IMR-90 (cell line): ENCODE data around the gene MS4A12. TPM values are rescaled to one million over a fixed set of nuclear protein-coding genes. Genes with fewer than 3 reads are reported as not detected.

Source experiments
- ATAC-seq: fragments of 200-7000 bp; cut with Tn5 transposase; 2 replicates; pipeline ENCODE4 v1.9.1; 2020; ENCODE audit warnings: low read depth, mild to moderate bottlenecking, moderate library complexity
- BruUV-seq: library from RNA; stranded (reverse); fragments of 400-500 nt; replicated peaks from 2 replicates; lab custom pipeline; 2021; lab: Mats Ljungman, UMichigan
- CTCF ChIA-PET: fragments of 300-600 bp; formaldehyde crosslinking; extraction: SDS; loops from one replicate; lab custom pipeline; 2021; ENCODE audit warnings: antibody characterized with exemption; lab: Yijun Ruan, JAX
- POLR2A ChIA-PET: fragments of 300-600 bp; sonication (Branson Sonifier 250); formaldehyde crosslinking; loops from one replicate; lab custom pipeline; 2022; ENCODE audit warnings: antibody characterized with exemption; ENCODE audit not compliant: unreplicated experiment; lab: Charles Lee
- DNase-seq: peaks from one replicate; pipeline ENCODE4 v3.0.0; 2013
- H2AFZ ChIP-seq: replicated peaks from 2 replicates; pipeline ENCODE3; 2013; ENCODE audit warnings: low read length, mild to moderate bottlenecking; ENCODE audit not compliant: poor library complexity
- H2AK5ac ChIP-seq: 2 replicates; pipeline ENCODE4 v1.6.1; 2013; ENCODE audit warnings: low read depth, low read length, inconsistent platforms
- H2AK9ac ChIP-seq: replicated peaks from 2 replicates; pipeline ENCODE3; 2013; ENCODE audit warnings: mild to moderate bottlenecking, low read depth, low read length, moderate library complexity; ENCODE audit not compliant: poor library complexity
- H2BK120ac ChIP-seq: 2 replicates; pipeline ENCODE4 v1.6.1; 2013; ENCODE audit warnings: low read depth, low read length, inconsistent platforms
- H2BK15ac ChIP-seq: 3 replicates; pipeline ENCODE4 v1.6.1; 2013; ENCODE audit warnings: low read depth, low read length, inconsistent platforms
- H2BK20ac ChIP-seq: 2 replicates; pipeline ENCODE4 v1.6.1; 2013; ENCODE audit warnings: low read depth, mild to moderate bottlenecking, inconsistent platforms, low read length, moderate library complexity
- H2BK5ac ChIP-seq: 2 replicates; pipeline ENCODE4 v1.6.1; 2013; ENCODE audit warnings: mild to moderate bottlenecking, low read depth, low read length, inconsistent platforms; ENCODE audit not compliant: poor library complexity, severe bottlenecking
- H3K14ac ChIP-seq: replicated peaks from 2 replicates; pipeline ENCODE4 v1.6.1; 2013; ENCODE audit warnings: low read depth, low read length, inconsistent platforms
- H3K18ac ChIP-seq: 2 replicates; pipeline ENCODE4 v1.6.1; 2013; ENCODE audit warnings: low read depth, low read length, control low read depth
- H3K23ac ChIP-seq: 2 replicates; pipeline ENCODE4 v1.6.1; 2013; ENCODE audit warnings: low read depth, low read length, inconsistent platforms
- H3K27ac ChIP-seq: 2 replicates; pipeline ENCODE4 v1.5.1; 2013; ENCODE audit warnings: mild to moderate bottlenecking, control low read depth, low read length; ENCODE audit not compliant: insufficient read depth
- H3K27me3 ChIP-seq: 2 replicates; pipeline ENCODE4 v1.6.1; 2013; ENCODE audit warnings: low read length; ENCODE audit not compliant: control insufficient read depth, insufficient read depth
- H3K36me3 ChIP-seq: 2 replicates; pipeline ENCODE4 v1.6.1; 2013; ENCODE audit warnings: low read length, mixed read lengths; ENCODE audit not compliant: control insufficient read depth, insufficient read depth
- H3K4ac ChIP-seq: 2 replicates; pipeline ENCODE4 v1.6.1; 2013; ENCODE audit warnings: low read depth, low read length, inconsistent platforms
- H3K4me1 ChIP-seq: 2 replicates; pipeline ENCODE4 v1.6.1; 2013; ENCODE audit warnings: low read length, mixed read lengths; ENCODE audit not compliant: control insufficient read depth, insufficient read depth
- H3K4me2 ChIP-seq: 2 replicates; pipeline ENCODE4 v1.6.1; 2013; ENCODE audit warnings: low read depth, mild to moderate bottlenecking, control low read depth, low read length, moderate library complexity
- H3K4me3 ChIP-seq: 2 replicates; pipeline ENCODE4 v1.5.1; 2013; ENCODE audit warnings: low read depth, mild to moderate bottlenecking, control low read depth, low read length, moderate library complexity; ENCODE audit not compliant: insufficient read depth
- H3K56ac ChIP-seq: 2 replicates; pipeline ENCODE4 v1.6.1; 2013; ENCODE audit warnings: low read length, inconsistent platforms; ENCODE audit not compliant: insufficient read depth; ENCODE audit errors: extremely low read depth
- H3K79me1 ChIP-seq, 2 experiments: 2 replicates each; pipeline ENCODE4 v1.6.1; 2013; ENCODE audit warnings: low read length in 2 of 2, inconsistent platforms in 1 of 2, low read depth in 1 of 2
- H3K9ac ChIP-seq: 2 replicates; pipeline ENCODE4 v1.6.1; 2013; ENCODE audit warnings: low read depth, low read length, control low read depth
- H3K9me1 ChIP-seq: 2 replicates; pipeline ENCODE4 v1.6.1; 2013; ENCODE audit warnings: low read length, inconsistent platforms; ENCODE audit not compliant: insufficient read depth
- H3K9me3 ChIP-seq: 2 replicates; pipeline ENCODE4 v1.6.1; 2013; ENCODE audit warnings: low read length; ENCODE audit not compliant: control insufficient read depth, insufficient read depth
- H4K20me1 ChIP-seq: 2 replicates; pipeline ENCODE4 v1.6.1; 2013; ENCODE audit warnings: low read length, inconsistent platforms; ENCODE audit not compliant: insufficient read depth
- H4K5ac ChIP-seq: 2 replicates; pipeline ENCODE4 v1.6.1; 2013; ENCODE audit warnings: mild to moderate bottlenecking, low read depth, low read length, control low read depth
- H4K8ac ChIP-seq, 2 experiments: 2 replicates each; pipeline ENCODE4 v1.6.1; 2013; ENCODE audit warnings: low read depth in 2 of 2, low read length in 2 of 2, control low read depth in 1 of 2, inconsistent platforms in 1 of 2
- H4K91ac ChIP-seq: 2 replicates; pipeline ENCODE4 v1.6.1; 2013; ENCODE audit warnings: low read depth, low read length, inconsistent platforms; ENCODE audit not compliant: insufficient read depth
- BHLHE40 ChIP-seq: fragments of 150-350 bp; IDR thresholded peaks from 2 replicates; pipeline ENCODE4 v1.6.1; 2016; ENCODE audit warnings: mild to moderate bottlenecking, low read depth, low read length
- CEBPB ChIP-seq: IDR thresholded peaks from 2 replicates; pipeline ENCODE4 v1.6.1; 2012; ENCODE audit warnings: low read depth, low read length, improper control_type of control experiment
- MAFK ChIP-seq: IDR thresholded peaks from 2 replicates; pipeline ENCODE4 v1.6.1; 2012; ENCODE audit warnings: low read depth, low read length, improper control_type of control experiment
- NFE2L2 ChIP-seq: fragments of 150-350 bp; IDR thresholded peaks from 2 replicates; pipeline ENCODE4 v1.6.1; 2016; ENCODE audit warnings: low read depth, mild to moderate bottlenecking, low read length
- RAD21 ChIP-seq: IDR thresholded peaks from 2 replicates; pipeline ENCODE4 v1.6.1; 2012; ENCODE audit warnings: low read length, improper control_type of control experiment
- SMC3 ChIP-seq: fragments of 150-350 bp; IDR thresholded peaks from 2 replicates; pipeline ENCODE4 v1.6.1; 2016; ENCODE audit warnings: low read depth, mild to moderate bottlenecking, antibody characterized with exemption, low read length, moderate library complexity
- WGBS, 2 experiments: methylation state at CpG; one replicate each; pipeline versions ENCODE4 v1.1.5 to v1.1.7; 2013; ENCODE audit warnings: missing lambda C conversion rate in 2 of 2; ENCODE audit not compliant: insufficient read length in 1 of 2; ENCODE audit errors: extremely low coverage in 2 of 2; 5-methylcytosine and 5-hydroxymethylcytosine counted together
- dilution Hi-C: fragments of 300-500 bp; cut with HindIII; formaldehyde crosslinking; loops from one replicate; pipeline ENCODE4 v1.14.3; 2018; ENCODE audit warnings: low sequenced_read_pairs; ENCODE audit not compliant: unreplicated experiment
- in situ Hi-C: fragments of 300-500 bp; cut with MboI; formaldehyde crosslinking; loops from 3 replicates; pipeline ENCODE4 v1.14.3; 2019; ENCODE audit warnings: low sequenced_read_pairs, inconsistent platforms, mixed read lengths
- intact Hi-C: fragments of 100-400 bp; cut with micrococcal nuclease; formaldehyde crosslinking; loops from 2 replicates; pipeline ENCODE4 v1.10.0; 2022
- polyA plus RNA-seq, 3 experiments: library from polyadenylated mRNA; depleted of rRNA; stranded (reverse); fragments of >200 nt; gene quantifications; 2 replicates each; pipeline ENCODE4 v1.2.3, GENCODE V29; 2012; ENCODE audit warnings: low replicate concordance in 1 of 3
- total RNA-seq: library from RNA; depleted of rRNA; stranded (reverse); fragments of >200 nt; gene quantifications from 2 replicates; pipeline ENCODE4 v1.2.3, GENCODE V29; 2012

MS4A12 gene
- total and polyA plus RNA-seq, 2 of the 4 experiments (the other 2 are of a cell fraction): not detected

GRCh38 chr11:60528934-60529333 is 36.4 kb downstream of the MS4A12 start:
- no peaks in the 10 kb centered on the region for H3K9me3 ChIP-seq
- POLR2A ChIA-PET: no interaction called here
- no peak overlapping the region for H3K4me2 ChIP-seq
- no peak overlapping the region for H4K91ac ChIP-seq
- no peaks in the 10 kb centered on the region for H3K36me3 ChIP-seq
- dilution Hi-C loops: no loop called here
- H2BK5ac ChIP-seq: no peak overlapping the region
- H4K20me1 ChIP-seq: no peaks in the 10 kb centered on the region
- no peaks in the 10 kb centered on the region for H3K4me1 ChIP-seq
- no peak overlapping the region for H3K27ac ChIP-seq
- no peaks in the 10 kb centered on the region for H3K27me3 ChIP-seq
- H4K8ac ChIP-seq: no peak overlapping the region
- CTCF ChIA-PET: no interaction called here
- H3K79me1 ChIP-seq: no peaks in the 10 kb centered on the region
- H3K4ac ChIP-seq: no peak overlapping the region
- H3K14ac ChIP-seq: no peak overlapping the region
- no peak overlapping the region for H3K56ac ChIP-seq
- no peak overlapping the region for H2AK9ac ChIP-seq
- no peaks in the 10 kb centered on the region for H3K9me1 ChIP-seq
- DNase-seq (no peak), ATAC-seq (no peak)
- no peak overlapping the region for H2AK5ac ChIP-seq
- TF ChIP-seq RAD21 (no peak), MAFK (no peak), BHLHE40 (no peak), CEBPB (no peak), SMC3 (no peak), NFE2L2 (no peak)
- no peak overlapping the region for H4K5ac ChIP-seq
- H2AFZ ChIP-seq: no peak overlapping the region
- H2BK20ac ChIP-seq: no peak overlapping the region
- in situ Hi-C loops: no loop called here
- no peak overlapping the region for H2BK15ac ChIP-seq
- H3K18ac ChIP-seq: no peak overlapping the region
- no peak overlapping the region for H3K9ac ChIP-seq
- intact Hi-C loops: no loop called here
- H2BK120ac ChIP-seq: no peak overlapping the region
- no peak overlapping the region for H3K23ac ChIP-seq
- no peak overlapping the region for H3K4me3 ChIP-seq
- 0% methylated on average over 1 of the region's 1 CpG; no CpG with 5 or more reads in 1 of the 2 experiments for WGBS, 2 experiments
- BruUV-seq: no TSS peak
